ENCODE results near the gene ALOX12.

ALOX12 gene

DNA sequence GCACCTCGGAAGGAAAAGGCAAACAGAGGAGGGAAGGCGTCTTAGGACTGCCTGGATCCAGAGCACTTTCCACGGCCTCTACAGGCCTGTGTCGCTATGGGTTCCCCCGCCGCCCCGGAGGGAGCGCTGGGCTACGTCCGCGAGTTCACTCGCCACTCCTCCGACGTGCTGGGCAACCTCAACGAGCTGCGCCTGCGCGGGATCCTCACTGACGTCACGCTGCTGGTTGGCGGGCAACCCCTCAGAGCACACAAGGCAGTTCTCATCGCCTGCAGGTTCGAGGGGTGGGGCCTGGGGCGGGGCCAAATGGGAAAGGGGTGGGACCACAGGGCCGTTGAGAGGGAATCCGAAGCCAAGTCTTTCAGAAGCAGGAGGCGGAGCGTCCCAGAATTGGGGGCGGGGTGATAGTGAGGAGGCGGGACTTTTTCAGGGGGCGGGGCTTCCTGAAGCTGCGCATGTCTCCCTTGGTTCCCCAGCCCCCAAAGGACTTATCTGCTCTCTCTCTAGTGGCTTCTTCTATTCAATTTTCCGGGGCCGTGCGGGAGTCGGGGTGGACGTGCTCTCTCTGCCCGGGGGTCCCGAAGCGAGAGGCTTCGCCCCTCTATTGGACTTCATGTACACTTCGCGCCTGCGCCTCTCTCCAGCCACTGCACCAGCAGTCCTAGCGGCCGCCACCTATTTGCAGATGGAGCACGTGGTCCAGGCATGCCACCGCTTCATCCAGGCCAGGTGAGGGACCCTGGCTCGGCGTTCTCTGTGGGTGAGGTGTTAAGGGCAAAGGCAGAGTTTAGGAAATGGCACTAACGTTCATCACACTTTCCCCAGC is 27.9 kb downstream of the ALOX12 start:
- DNase-seq: peak; percentile 93

DNA sequence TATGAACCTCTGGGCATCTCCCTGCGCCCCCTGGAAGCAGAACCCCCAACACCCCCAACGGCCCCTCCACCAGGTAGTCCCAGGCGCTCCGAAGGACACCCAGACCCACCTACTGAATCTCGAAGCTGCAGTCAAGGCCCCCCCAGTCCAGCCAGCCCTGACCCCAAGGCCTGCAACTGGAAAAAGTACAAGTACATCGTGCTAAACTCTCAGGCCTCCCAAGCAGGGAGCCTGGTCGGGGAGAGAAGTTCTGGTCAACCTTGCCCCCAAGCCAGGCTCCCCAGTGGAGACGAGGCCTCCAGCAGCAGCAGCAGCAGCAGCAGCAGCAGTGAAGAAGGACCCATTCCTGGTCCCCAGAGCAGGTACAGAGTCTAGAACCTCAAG is 28.5 kb downstream of the ALOX12 start:
- DNase-seq: no peak

- no peak for DNase-seq
These were observed 29.4 kb downstream of the ALOX12 start for GRCh38 chr17:7025245-7025644.

GRCh38 chr17:7026471-7027115 is 30.7 kb downstream of the ALOX12 start:
- no peak for DNase-seq

DNA sequence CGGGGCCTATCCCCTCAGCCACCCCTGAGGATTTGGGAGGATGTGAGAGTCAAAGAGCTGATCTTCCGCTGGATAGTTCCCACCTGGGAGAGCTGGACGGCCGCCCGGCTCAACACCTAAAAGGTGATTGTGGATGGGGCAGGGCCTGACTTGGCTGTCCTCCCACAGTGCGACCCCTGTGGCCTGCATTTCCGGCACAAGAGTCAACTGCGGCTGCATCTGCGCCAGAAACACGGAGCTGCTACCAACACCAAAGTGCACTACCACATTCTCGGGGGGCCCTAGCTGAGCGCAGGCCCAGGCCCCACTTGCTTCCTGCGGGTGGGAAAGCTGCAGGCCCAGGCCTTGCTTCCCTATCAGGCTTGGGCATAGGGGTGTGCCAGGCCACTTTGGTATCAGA is 31.5 kb downstream of the ALOX12 start:
- no peak for DNase-seq

DNA sequence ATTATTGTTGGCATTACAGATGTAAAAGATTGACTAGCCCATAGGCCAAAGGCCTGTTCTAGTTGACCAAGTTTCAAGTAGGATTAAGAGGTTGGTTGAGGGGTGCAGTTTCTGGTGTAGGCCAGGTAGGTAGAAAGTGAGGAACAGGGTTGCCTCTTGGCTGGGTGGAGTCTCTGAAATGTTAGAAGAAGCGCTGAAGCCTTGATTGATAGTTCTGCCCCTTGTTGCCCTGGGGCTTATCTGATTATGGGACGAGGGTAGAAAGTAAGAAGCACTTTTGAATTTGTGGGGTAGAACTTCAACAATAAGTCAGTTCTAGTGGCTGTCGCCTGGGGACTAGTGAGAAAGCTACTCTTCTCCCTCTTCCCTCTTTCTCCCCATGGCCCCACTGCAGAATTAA is 33.2 kb downstream of the ALOX12 start:
- DNase-seq: no peak

GRCh38 chr17:7029659-7030058 is 33.8 kb downstream of the ALOX12 start:
- DNase-seq: no peak

- peak; percentile 42 for DNase-seq
These were observed 39.2 kb downstream of the ALOX12 start for GRCh38 chr17:7034955-7035590.

GRCh38 chr17:7035591-7036368 is 39.9 kb downstream of the ALOX12 start, which contains the start of gene SLC16A13:
SLC16A13 (plus strand) TSS chr17:7036015; CDS start chr17:7036383, 368 bp downstream.
- peak; percentile 97 for DNase-seq

- no peak for DNase-seq
These were observed 42.4 kb downstream of the ALOX12 start for GRCh38 chr17:7038025-7038862.

DNA sequence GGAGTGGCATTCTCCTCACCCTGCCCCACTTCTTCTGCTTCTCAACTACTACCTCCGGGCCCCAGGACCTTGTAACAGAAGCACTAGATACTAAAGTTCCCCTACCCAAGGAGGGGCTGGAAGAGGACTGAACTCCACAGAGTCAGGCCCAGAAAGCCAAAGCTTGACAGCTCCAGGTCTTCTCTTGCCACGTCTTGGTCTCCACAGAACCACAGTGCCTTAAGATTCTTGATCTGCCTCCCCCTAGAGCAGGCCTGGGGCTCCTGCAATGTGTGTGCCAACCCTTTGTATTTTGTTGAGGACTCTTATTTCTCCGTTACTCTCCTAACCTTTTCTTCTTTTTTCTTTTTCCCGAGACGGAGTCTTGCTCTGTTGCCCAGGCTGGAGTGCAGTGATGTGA is 44.0 kb downstream of the ALOX12 start:
- DNase-seq: no peak

DNA sequence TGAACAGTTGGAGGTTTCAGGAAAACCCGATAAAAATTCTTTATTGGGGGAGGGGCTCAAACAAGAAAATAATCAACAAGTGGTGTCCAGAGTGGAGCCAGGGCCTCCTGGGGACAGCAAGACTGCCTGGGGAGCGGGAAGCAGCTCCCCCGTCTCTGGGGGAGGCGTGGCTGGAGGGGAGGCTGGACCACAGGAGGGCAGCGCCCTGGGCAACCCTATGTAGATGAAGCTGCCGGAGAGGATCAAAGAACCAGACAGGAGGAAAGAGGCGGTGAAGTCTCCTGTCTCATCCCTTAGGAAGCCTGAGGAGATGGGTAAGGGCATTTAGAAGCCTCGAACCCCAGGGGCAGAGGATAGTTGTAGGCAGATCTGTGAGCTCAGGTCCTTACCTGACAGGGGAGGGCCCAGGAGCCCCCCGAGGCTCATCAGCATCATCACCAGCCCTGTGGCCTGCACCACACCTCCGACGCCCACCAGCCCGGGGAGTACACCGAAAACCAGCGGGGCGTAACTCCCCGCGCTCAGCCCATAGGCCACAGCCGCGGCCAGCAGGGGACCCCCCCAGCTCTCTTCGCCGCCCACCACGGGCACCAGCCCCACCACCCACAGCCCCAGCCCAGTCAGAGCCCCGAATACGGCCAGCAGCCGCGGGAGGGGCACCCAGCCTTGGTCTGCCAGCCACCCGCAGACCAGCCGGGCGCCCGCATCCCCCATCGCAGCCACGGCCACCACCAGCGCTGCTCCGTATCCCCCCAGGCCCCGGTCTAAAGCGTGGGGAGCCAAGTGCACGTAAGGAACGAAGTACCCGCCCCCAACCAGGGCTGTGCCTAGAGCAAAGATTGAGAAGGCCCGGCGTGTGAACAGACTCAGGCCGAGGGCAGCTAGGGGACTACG is 46.0 kb downstream of the ALOX12 start:
- peak; percentile 48 for DNase-seq

DNA sequence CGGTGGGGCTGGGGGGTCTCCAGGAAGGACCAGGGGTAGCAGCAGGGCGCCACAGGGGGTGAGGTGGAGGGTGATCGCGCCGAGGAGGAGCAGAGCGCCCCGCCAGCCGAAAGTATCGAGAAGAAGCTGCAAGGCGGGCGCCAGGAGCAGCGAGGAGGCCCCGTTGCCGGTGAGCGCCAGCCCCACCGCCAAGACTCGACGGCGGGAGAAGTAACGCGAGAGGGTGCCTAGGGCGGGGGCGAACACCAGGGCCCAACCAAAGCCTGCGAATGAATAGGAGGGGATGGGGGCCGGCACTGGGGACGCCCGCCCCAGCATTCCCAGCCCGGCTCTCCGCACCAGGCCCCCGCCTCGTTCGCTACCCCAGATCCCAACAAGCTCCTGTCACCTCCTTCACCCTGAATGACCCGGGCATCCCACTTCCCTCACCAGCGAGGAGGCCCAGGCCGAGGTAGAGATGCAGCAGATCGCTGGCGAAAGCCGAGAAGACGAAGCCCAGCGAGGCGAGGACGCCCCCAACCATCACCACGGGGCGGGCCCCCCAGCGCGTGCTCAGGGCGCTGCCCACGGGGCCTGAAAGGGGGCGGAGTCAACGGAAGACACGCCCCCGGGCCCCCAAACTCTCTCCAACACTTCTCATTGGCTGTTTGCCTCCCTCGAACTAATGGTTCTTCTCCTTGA is 46.8 kb downstream of the ALOX12 start:
- peak; percentile 56 for DNase-seq

GRCh38 chr17:7043182-7043496 is 47.3 kb downstream of the ALOX12 start:
- DNase-seq: no peak

DNA sequence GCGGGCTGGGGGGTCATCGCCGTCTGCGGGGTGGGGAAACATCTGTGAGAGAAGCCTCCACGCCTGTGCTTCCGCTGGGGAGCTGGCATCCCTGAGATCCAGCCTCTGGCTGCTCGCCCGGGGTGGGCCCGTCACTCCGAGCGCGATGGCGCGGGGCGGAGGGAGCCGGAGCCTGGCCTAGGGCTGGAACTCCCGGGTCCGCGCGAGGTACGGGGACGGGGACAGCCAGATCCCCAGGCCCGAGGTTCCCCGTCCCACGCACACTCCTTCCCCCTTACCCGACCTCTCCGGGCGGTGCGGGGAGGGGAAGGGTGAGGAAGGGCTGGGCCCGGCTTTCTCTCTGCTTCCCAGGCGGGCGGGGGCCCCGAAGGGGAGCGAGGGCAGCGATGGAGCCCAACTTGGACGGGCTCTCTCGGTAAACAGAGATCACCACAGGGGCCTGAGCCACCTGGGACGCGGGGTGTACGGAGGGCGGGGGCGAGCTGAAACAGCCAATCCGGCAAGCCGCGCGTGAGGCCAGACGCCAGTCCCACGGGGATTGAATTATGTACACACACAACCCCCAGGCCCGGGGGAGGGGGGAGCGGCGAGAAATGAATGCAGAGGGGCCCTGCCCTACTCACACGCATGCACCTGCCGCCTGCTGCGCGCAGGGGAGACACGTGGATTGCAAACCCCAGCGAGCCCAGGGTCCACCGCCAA is 47.8 kb downstream of the ALOX12 start, which contains the start of gene SLC16A11:
TSS of gene SLC16A11 (minus strand) at position 596 of the 702 bp plus-strand sequence. CDS start at position 17, 579 bp downstream.
- DNase-seq: peak; percentile 31

DNA sequence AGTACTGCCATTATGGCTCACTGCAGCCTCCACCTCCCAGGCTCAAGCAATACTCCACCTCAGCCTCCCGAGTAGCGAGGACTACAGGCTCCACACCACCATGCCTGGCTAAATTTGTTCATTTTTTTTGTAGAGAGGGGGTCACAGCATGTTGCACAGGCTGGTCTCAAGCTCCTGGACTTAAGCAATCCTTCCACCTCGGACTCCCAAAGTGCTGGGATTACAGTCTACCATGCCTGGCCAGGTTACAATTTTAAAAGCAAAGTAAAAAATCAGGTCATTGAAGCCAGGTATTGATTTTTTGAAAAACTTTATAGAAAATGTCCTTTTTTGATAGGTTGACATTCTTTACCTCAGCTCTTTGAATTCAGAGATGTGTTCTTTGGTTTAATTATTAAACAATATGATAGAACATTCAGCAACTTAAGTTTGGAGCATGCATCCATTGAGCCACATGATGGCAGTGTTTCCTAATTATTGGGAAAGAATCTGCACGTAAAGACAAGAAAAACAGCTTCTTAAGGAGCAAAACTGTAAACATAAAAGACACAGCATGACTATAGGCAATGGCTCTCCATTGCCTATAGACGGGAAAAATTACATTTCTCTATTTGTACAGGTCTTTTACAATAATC is 49.8 kb downstream of the ALOX12 start:
- peak; percentile 44 for DNase-seq

DNA sequence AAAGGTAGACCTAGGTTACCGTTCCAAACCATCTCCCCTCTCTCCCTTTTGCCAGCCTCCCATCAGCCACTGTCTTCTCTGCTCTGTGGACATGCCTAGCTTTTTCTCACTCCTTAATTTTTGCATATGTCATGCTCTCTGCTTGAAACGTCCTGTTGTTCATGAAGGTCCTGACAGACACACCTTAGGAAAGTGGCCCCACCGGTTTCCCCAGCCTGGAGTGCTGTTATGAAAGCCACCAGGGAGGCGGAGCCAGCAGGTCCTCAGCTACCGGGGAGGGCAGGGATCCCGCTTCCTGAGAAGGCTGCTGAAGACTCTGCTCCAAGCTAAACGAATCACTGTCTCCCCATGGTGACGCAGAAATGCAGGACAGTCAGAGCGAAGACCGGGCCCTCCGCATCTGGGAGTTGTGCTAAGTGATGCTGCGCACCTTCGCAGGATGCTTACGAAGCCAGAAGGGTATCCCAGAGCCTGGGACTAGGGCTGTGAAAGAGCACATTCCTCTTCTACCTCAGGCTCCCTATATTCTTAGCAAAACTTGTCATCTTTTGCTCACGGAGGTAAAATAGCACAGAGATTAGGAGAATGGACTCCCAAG is 50.4 kb downstream of the ALOX12 start:
- no peak for DNase-seq

GRCh38 chr17:7046725-7047397 is 51.0 kb downstream of the ALOX12 start:
- DNase-seq: peak; percentile 59
